B cell (primary cell): ENCODE data around the gene NASP. TPM values are rescaled to one million over a fixed set of nuclear protein-coding genes. Genes with fewer than 3 reads are reported as not detected.

Source experiments
- ATAC-seq: fragments of 200-7000 bp; cut with Tn5 transposase; one replicate; pipeline ENCODE4 v1.10.0; 2021; ENCODE audit warnings: low read depth, mild to moderate bottlenecking, moderate number of reproducible peaks, moderate library complexity
- CTCF ChIA-PET: fragments of 350-600 bp; sonication (Branson Sonifier 250); formaldehyde crosslinking; loops from one replicate; lab custom pipeline; 2021; ENCODE audit warnings: antibody characterized with exemption, inconsistent platforms; lab: Charles Lee
- POLR2A ChIA-PET: fragments of 350-600 bp; sonication (Branson Sonifier 250); formaldehyde crosslinking; loops from one replicate; lab custom pipeline; 2021; ENCODE audit warnings: antibody characterized with exemption; lab: Charles Lee
- DNase-seq: peaks from one replicate; pipeline ENCODE4 v3.0.0; 2013
- H2AFZ ChIP-seq: 2 replicates; pipeline ENCODE4 v1.6.1; 2012; ENCODE audit warnings: mild to moderate bottlenecking, low read depth, low read length; ENCODE audit not compliant: insufficient read depth, poor library complexity, severe bottlenecking
- H3K27ac ChIP-seq, 2 donors: 1 replicate in 1 of 2; 2 replicates in 1 of 2; pipeline ENCODE4 v1.5.1; 2012 to 2013; ENCODE audit warnings: low read length in 2 of 2, mild to moderate bottlenecking in 2 of 2, moderate library complexity in 1 of 2
- H3K27me3 ChIP-seq, 4 experiments: fragments of 200-600 bp in 1 of 4; sonication (generic) in 1 of 4; replicated peaks in 1 of 4; 1 replicate in 2 of 4; 2 replicates in 2 of 4; pipeline versions ENCODE4 v1.6.1 to v1.7.0; 2013 to 2016; ENCODE audit warnings: low read length in 3 of 4, mild to moderate bottlenecking in 2 of 4, mixed read lengths in 1 of 4, moderate library complexity in 1 of 4; ENCODE audit not compliant: insufficient read depth in 4 of 4, control insufficient read depth in 3 of 4; ENCODE audit errors: control extremely low read depth in 1 of 4
- H3K36me3 ChIP-seq, 2 experiments: replicated peaks in 1 of 2; 1 replicate in 1 of 2; 2 replicates in 1 of 2; pipeline versions ENCODE4 v1.6.1 to v1.7.1; 2013; ENCODE audit warnings: low read length in 1 of 2; ENCODE audit not compliant: insufficient read depth in 2 of 2, control insufficient read depth in 1 of 2; ENCODE audit errors: control extremely low read depth in 1 of 2, extremely low read depth in 1 of 2
- H3K4me1 ChIP-seq, 2 donors: fragments of 200-600 bp in 1 of 2; sonication (generic) in 1 of 2; 1 replicate in 1 of 2; 2 replicates in 1 of 2; pipeline versions ENCODE4 v1.5.1 to v1.6.1; 2013 to 2017; ENCODE audit warnings: low read length in 2 of 2; ENCODE audit not compliant: control insufficient read depth in 2 of 2, insufficient read depth in 2 of 2
- H3K4me2 ChIP-seq: replicated peaks from 2 replicates; pipeline ENCODE3; 2012; ENCODE audit warnings: mild to moderate bottlenecking, low read depth, low read length; ENCODE audit not compliant: poor library complexity, severe bottlenecking
- H3K4me3 ChIP-seq, 5 experiments: fragments of 200-600 bp in 1 of 5; sonication (generic) in 1 of 5; 1 replicate in 3 of 5; 2 replicates in 2 of 5; pipeline versions ENCODE4 v1.5.1 to v1.7.0; 2011 to 2016; ENCODE audit warnings: low read length in 4 of 5, mild to moderate bottlenecking in 4 of 5, low read depth in 2 of 5, control low read depth in 1 of 5, moderate library complexity in 1 of 5; ENCODE audit not compliant: insufficient read depth in 1 of 5; ENCODE audit errors: control extremely low read depth in 1 of 5, extremely low read depth in 1 of 5
- H3K79me2 ChIP-seq: fragments of 200-600 bp; sonication (generic); one replicate; pipeline ENCODE4 v1.6.0; 2016; ENCODE audit warnings: low read length; ENCODE audit not compliant: control insufficient read depth, insufficient read depth
- H3K9ac ChIP-seq: fragments of 200-600 bp; sonication (generic); 2 replicates; pipeline ENCODE4 v1.6.1; 2017; ENCODE audit warnings: mild to moderate bottlenecking, low read length, moderate library complexity
- H3K9me3 ChIP-seq, 3 donors: one replicate each; pipeline versions ENCODE4 v1.6.1 to v1.7.1; 2013; ENCODE audit warnings: low read length in 2 of 3; ENCODE audit not compliant: control insufficient read depth in 2 of 3, insufficient read depth in 1 of 3; ENCODE audit errors: control extremely low read depth in 1 of 3
- H4K20me1 ChIP-seq: 2 replicates; pipeline ENCODE4 v1.6.0; 2012; ENCODE audit warnings: mild to moderate bottlenecking, low read length; ENCODE audit not compliant: insufficient read depth, control insufficient read depth, poor library complexity, severe bottlenecking
- H3K27ac Mint-ChIP-seq: one replicate; pipeline ENCODE4 v1.8.0; 2021; ENCODE audit warnings: mixed read lengths
- H3K27me3 Mint-ChIP-seq: one replicate; pipeline ENCODE4 v1.8.0; 2021; ENCODE audit warnings: mixed read lengths
- H3K4me1 Mint-ChIP-seq: one replicate; pipeline ENCODE4 v1.8.0; 2021; ENCODE audit warnings: mixed read lengths
- H3K4me3 Mint-ChIP-seq: one replicate; pipeline ENCODE4 v1.8.0; 2021; ENCODE audit warnings: mixed read lengths
- H3K9me3 Mint-ChIP-seq: one replicate; pipeline ENCODE4 v1.8.0; 2022; ENCODE audit warnings: mixed read lengths; ENCODE audit not compliant: insufficient read depth
- EZH2 ChIP-seq: IDR thresholded peaks from 2 replicates; pipeline ENCODE4 v1.6.1; 2012; ENCODE audit warnings: borderline replicate concordance, low read depth, mild to moderate bottlenecking, moderate library complexity, low read length; ENCODE audit not compliant: insufficient read depth, poor library complexity, severe bottlenecking
- WGBS: methylation state at CpG from one replicate; pipeline ENCODE4 v1.1.5; 2013; ENCODE audit warnings: missing lambda C conversion rate; ENCODE audit not compliant: insufficient coverage; 5-methylcytosine and 5-hydroxymethylcytosine counted together
- intact Hi-C: fragments of 100-400 bp; cut with micrococcal nuclease; formaldehyde crosslinking; loops from one replicate; pipeline ENCODE4 v1.10.0; 2022
- polyA plus RNA-seq: library from polyadenylated mRNA; depleted of rRNA; stranded (reverse); fragments of >200 nt; gene quantifications from 2 replicates; pipeline ENCODE4 v1.2.3, GENCODE V29; 2012
- total RNA-seq, 2 donors: library from RNA; stranded (reverse); fragments of 120-200 nt in 1 of 2; gene quantifications; 1 replicate in 1 of 2; 2 replicates in 1 of 2; pipeline versions ENCODE4 v1.2.3 to v1.2.4, GENCODE V29; 2013 to 2022
- TF ChIP-seq, protein P1 (sequence below): fragments of 200-600 bp; IDR thresholded peaks from one replicate; pipeline ENCODE4 v1.8.0; 2022; ENCODE audit warnings: antibody characterized with exemption, mild to moderate bottlenecking

NASP gene
- total and polyA plus RNA-seq, 2 donors (not counting 1 experiment from before 2014, with no cell fraction given): 61.0 to 151 TPM

DNA sequence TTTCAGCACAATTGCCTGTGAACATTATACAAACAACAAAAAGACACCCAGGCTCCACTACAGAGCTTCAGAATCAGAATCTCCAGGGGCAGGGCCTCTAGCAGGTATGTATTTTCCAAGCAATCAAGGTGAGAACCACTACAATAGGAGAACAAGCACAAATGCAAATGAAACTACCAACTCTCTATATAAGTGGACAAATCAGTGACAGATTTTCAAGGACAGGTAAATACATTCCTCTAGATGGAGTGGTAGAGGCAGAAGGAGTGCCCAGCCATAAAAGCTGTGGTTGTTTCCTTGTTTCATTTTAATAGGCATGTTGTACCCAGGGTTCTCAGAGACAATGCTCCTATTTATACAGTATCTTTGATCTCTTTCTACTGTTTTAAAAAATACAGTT lies 60.1 kb downstream of the NASP start:
- Mint-ChIP-seq H3K4me1 (peaks cover 29% of the 10 kb centered on the region), H3K27me3 (no peaks in the 10 kb centered on the region), H3K4me3 (no peak overlapping the region), H3K27ac (no peak overlapping the region), H3K9me3 (no peaks in the 10 kb centered on the region)
- Histone ChIP-seq H4K20me1 (peaks cover 18% of the 10 kb centered on the region), H3K9me3 (no peaks in the 10 kb centered on the region), H3K27me3 (no peaks in the 10 kb centered on the region), H3K27ac (peak overlapping the region in 1 of 2 donors; percentile 14), H2AFZ (no peak overlapping the region), H3K79me2 (peaks cover 25% of the 10 kb centered on the region), H3K4me2 (no peak overlapping the region), H3K4me1 (peaks cover 8 to 11% of the 10 kb centered on the region in 2 donors), H3K9ac (no peak overlapping the region), H3K36me3 (peaks cover 3 to 34% of the 10 kb centered on the region in 2 experiments), H3K4me3 (no peak overlapping the region)
- ATAC-seq: no peak
- ChIA-PET CTCF (no interaction called here), POLR2A (interaction anchor here (0.6 kb wide), 1 partner anchor 67 kb away, joined by 3 read pairs; no protein-coding TSS in a partner anchor)
- DNase-seq: no peak
- intact Hi-C loops: no loop called here
- no peak for TF ChIP-seq EZH2
- TF ChIP-seq, protein P1, sequence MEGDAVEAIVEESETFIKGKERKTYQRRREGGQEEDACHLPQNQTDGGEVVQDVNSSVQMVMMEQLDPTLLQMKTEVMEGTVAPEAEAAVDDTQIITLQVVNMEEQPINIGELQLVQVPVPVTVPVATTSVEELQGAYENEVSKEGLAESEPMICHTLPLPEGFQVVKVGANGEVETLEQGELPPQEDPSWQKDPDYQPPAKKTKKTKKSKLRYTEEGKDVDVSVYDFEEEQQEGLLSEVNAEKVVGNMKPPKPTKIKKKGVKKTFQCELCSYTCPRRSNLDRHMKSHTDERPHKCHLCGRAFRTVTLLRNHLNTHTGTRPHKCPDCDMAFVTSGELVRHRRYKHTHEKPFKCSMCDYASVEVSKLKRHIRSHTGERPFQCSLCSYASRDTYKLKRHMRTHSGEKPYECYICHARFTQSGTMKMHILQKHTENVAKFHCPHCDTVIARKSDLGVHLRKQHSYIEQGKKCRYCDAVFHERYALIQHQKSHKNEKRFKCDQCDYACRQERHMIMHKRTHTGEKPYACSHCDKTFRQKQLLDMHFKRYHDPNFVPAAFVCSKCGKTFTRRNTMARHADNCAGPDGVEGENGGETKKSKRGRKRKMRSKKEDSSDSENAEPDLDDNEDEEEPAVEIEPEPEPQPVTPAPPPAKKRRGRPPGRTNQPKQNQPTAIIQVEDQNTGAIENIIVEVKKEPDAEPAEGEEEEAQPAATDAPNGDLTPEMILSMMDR: no peak

DNA sequence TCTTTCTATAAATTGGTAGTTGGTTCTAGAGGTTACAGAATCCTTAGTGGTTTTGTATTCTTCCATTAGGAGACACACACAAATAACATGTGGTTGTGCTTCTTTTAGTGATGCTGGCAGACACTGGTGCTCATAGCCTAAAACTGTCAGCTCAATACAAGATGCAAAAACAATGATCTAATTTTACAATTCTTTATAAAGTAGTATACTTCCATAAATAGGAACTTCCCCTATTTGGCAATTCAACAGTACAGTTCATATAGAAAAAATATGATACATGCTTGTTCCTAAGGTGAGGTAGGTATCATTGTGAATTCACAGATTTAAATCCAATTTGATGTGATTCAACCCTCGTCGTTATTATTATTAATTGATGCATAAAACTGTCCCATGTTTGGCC lies 60.8 kb downstream of the NASP start:
- no peak overlapping the region for H3K27ac Mint-ChIP-seq
- Histone ChIP-seq H3K79me2 (peaks cover 26% of the 10 kb centered on the region), H3K9me3 (no peaks in the 10 kb centered on the region), H4K20me1 (peaks cover 18% of the 10 kb centered on the region), H3K36me3 (peaks cover 2 to 36% of the 10 kb centered on the region in 2 experiments), H2AFZ (no peak overlapping the region), H3K27me3 (no peaks in the 10 kb centered on the region), H3K4me1 (peaks cover 8 to 11% of the 10 kb centered on the region in 2 donors), H3K4me3 (no peak overlapping the region), H3K4me2 (no peak overlapping the region), H3K27ac (peak overlapping the region in 1 of 2 donors; percentile 44), H3K9ac (no peak overlapping the region)
- ChIA-PET CTCF (no interaction called here), POLR2A (no interaction called here)
- no peak for DNase-seq
- no peak for ATAC-seq
- H3K4me3 Mint-ChIP-seq: no peak overlapping the region
- no peak for TF ChIP-seq EZH2
- TF ChIP-seq, protein P1: no peak
- intact Hi-C loops: no loop called here
- peaks cover 29% of the 10 kb centered on the region for H3K4me1 Mint-ChIP-seq
- H3K9me3 Mint-ChIP-seq: no peaks in the 10 kb centered on the region
- H3K27me3 Mint-ChIP-seq: no peaks in the 10 kb centered on the region
- no CpG with 5 or more reads among the region's 2 CpGs for WGBS
